Activated T-helper 9 cell treated with anti-CD3 and anti-CD28 coated beads, Interleukin-2, amount 50 U/mL, for 16 hours (primary cell): ENCODE data around the gene TYW1B.
"Not testable (repeated sequence)": the region's sequence is repeated elsewhere in the genome, so short reads cannot be mapped to it uniquely, and the experiment has no call there.

Source experiments
- DNase-seq: peaks from one replicate; pipeline ENCODE4 v3.0.0-alpha.2; 2020; ENCODE audit warnings: low read depth

The TYW1B gene

GRCh38 chr7:72816370-72817157 lies 11.4 kb downstream of the TYW1B start:
- not testable (repeated sequence) for DNase-seq

- not testable (repeated sequence) for DNase-seq
These were observed 17.6 kb downstream of the TYW1B start for GRCh38 chr7:72810437-72810836.

GRCh38 chr7:72808511-72808910 lies 19.5 kb downstream of the TYW1B start:
- not testable (repeated sequence) for DNase-seq

- not testable (repeated sequence) for DNase-seq
These were observed 21.1 kb downstream of the TYW1B start for GRCh38 chr7:72806851-72807250.

- no peak for DNase-seq
These were observed 22.2 kb downstream of the TYW1B start for GRCh38 chr7:72805526-72806494.

GRCh38 chr7:72803778-72804177 lies 24.2 kb downstream of the TYW1B start:
- not testable (repeated sequence) for DNase-seq

- DNase-seq, result not testable (repeated sequence)
These were observed 26.4 kb downstream of the TYW1B start for GRCh38 chr7:72801564-72801963.

GRCh38 chr7:72795401-72795800 lies 32.6 kb downstream of the TYW1B start:
- DNase-seq, result not testable (repeated sequence)

GRCh38 chr7:72793791-72794190 lies 34.2 kb downstream of the TYW1B start:
- DNase-seq, result no peak

- DNase-seq, result not testable (repeated sequence)
These were observed 37.3 kb downstream of the TYW1B start for GRCh38 chr7:72790698-72791060.

GRCh38 chr7:72790048-72790697 lies 37.8 kb downstream of the TYW1B start:
- not testable (repeated sequence) for DNase-seq

GRCh38 chr7:72785166-72785955 lies 42.6 kb downstream of the TYW1B start:
- DNase-seq, result no peak

- DNase-seq, result not testable (repeated sequence)
These were observed 44.2 kb downstream of the TYW1B start for GRCh38 chr7:72783601-72784370.

GRCh38 chr7:72781631-72782030 lies 46.4 kb downstream of the TYW1B start:
- DNase-seq, result no peak

GRCh38 chr7:72781161-72781560 lies 46.8 kb downstream of the TYW1B start:
- DNase-seq, result no peak

- DNase-seq, result not testable (repeated sequence)
These were observed 47.6 kb downstream of the TYW1B start for GRCh38 chr7:72780289-72780894.

GRCh38 chr7:72777167-72777566 lies 50.8 kb downstream of the TYW1B start:
- DNase-seq, result not testable (repeated sequence)

GRCh38 chr7:72772627-72773026 lies 55.4 kb downstream of the TYW1B start:
- DNase-seq, result not testable (repeated sequence)

GRCh38 chr7:72766994-72767393 lies 61.0 kb downstream of the TYW1B start:
- DNase-seq, result not testable (repeated sequence)

GRCh38 chr7:72760602-72761001 lies 67.4 kb downstream of the TYW1B start:
- no peak for DNase-seq
